ENCODE results near the gene MYO7A.
"Not testable (repeated sequence)": the region's sequence is repeated elsewhere in the genome, so short reads cannot be mapped to it uniquely, and the experiment has no call there.

MYO7A gene

DNA sequence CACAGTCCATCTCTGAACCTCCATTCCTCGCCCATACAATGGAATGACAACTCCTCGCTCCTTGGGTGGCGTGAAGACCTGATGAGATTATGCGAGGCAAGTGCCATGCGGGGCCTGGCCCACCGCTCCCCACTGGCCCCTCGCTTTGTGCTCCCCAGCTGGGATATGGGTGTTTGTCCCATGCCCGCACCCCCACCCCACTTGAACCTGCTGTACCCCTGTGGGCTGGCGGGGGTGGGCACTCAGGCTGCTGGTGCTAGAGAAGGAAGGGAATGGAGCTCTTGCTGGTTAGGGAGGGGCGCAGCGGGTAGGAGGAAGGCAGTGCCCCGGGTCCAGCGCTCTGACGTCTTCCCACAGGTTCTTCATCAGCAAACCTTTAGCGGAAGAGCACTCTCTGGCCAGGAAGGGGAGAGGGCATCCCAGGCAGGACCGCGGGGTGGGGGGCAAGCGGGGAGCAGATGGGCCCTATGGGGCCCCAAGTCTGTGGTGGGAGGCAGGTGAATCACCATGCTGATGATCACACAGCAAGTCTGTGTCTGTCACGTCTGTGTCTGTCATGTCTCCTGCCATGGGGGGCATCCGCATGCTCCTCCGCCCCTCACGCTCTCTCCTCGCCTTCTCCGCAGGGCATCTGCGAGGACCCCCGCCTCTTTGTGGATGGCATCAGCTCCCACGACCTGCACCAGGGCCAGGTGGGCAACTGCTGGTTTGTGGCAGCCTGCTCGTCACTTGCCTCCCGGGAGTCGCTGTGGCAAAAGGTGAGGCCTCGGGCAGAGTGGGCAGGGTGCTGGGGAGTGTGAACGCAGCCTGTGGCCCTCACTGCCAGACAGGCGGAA lies 34.8 kb upstream of the MYO7A start:
- DNase-seq (ENCODE audit: low spot score) = no peak

DNA sequence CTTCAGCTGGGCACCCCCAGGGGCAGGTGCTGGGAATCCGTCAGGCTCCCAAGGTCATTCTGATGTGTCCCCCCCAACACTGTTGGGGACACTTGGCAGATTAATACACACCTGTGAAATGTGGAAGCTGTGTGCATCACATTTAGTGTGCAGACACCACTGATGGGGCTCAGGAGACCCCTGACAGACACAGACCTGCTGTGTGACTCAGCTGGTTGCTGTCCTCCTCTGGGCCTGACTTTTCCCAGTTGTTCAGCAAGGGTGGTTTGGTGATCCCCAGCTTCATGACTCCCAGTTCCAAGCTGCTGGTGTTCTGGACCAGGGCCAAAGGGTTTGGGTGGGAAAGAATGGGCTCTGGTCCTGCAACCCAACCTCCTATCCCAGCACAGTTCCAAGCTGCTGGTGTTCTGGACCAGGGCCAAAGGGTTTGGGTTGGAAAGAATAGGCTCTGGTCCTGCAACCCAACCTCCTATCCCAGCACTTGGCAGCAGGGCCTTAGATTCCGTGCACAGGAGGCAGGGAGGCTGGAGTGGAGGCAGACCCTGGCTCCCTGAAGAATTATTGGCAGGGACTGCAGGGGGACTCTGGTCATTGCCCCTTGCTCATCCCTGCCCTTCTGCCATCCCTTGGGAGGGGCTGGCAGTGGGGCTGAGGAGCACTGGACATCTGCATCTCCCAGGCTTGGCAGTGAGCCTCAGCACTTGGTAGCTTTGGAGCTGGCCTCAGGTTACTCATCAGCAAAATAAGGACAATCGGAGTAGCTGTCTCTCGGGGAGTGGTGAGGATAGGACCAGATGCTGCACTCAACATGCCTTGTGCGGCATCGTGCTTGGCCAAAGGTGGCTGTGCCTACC lies 33.8 kb upstream of the MYO7A start:
- DNase-seq (ENCODE audit: low spot score) = no peak

DNA sequence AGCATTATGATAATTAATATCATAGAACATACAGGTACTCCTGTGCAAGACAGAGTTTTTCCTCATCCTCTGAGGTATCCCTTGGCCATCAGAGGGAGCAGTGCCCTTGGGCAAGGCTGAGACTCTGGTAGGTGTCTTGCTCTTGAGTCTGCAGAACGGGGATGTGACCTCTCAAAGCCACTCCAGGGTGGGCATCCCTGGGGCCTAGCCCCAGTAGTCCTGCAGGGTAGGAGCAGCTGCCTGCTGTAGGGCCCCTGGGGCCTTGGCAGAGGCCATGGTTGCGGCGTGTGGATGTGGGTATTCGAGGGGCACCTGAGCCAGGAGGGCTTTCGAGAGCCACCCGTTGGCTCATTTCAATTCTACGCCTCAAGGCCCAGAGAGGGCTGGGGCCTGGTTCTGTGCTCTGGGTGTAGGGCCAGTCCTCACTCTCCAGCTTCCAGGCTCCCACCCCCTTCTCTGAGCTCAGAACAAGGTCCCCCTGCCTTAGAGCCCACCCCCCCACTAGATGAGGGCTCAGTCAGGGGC lies 33.1 kb upstream of the MYO7A start:
- DNase-seq (ENCODE audit: low spot score) = no peak

DNA sequence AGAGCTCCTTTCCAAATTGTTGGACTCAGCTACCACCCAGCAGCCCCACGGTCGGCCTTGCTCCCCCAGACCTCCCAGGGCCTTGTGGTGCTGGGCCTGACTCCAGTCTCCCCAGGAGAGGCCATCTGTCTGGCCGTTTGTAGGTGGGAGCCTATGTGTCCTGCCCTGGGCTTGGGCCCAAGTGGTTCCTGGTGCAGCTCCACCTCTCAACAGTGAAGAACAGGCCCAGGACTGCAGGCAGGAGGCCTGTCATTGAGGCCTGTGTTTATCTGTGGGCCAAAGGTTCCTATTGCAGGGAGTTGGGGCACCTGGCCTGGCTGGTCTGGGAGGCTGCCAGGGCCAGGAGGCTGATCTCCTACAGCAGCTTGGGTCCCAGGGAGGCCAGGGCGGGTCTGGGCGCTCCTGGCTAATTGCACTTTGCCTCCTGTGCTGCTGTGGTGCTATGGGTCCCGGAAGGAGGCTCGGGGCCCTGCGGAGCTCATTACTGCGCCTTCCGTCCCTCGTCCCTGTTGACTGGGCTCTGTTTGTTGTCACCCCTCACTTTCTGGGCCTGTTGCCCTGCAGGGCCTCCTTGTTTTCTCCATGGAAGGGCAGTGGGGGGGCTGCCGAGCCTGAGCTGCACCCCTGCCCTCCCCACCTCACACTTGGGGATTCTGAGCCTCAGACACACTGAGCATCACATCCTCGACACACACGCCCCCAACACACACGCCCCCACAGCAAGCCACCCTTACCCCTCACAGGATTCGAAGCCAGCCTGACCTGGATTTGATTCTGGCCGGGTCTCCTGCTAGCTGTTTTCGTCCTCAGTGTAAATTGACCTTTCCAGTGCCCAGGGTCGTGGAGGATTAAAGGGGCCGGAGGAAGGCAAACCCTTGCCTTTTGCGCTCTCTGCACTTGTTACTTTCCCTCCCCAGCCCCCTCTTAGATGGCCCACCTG lies 32.2 kb upstream of the MYO7A start:
- no peak for DNase-seq (ENCODE audit: low spot score)

DNA sequence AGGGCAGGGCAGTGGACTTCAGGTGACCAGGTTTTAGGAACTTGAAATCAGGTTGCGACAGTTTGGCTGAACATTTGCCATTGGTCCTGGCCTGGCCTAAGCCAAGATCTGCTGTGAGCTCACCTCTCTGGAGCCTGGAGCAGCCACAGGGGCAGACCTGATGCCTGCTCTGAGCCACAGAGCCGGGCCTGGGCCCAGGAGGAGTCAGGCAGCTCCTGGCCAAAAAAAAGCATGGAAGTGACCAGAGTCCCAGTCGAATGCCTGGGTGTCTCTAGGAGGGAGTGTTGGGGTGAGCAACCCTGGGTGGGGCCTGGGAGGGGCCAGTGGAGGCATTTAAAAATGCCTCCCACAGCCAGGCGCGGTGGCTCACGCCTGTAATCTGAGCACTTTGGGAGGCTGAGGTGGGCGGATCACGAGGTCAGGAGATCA lies 31.4 kb upstream of the MYO7A start:
- no peak for DNase-seq (ENCODE audit: low spot score)

DNA sequence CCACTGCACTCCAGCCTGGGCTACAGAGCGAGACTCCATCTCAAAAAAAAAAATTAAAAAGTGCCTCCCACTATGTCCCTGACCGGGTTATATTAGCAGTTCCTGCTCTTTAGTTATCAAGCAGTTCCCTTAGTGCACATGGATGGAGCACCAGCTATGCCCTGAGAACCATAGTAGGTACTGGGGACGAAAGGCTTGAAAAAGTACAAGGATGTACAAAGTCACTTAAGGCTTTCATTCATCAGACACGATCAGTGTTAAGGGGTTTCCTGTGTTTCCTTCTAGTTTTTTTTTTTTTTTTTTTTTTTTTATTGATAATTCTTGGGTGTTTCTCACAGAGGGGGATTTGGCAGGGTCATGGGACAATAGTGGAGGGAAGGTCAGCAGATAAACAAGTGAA lies 30.9 kb upstream of the MYO7A start:
- not testable (repeated sequence) for DNase-seq (ENCODE audit: low spot score)

DNA sequence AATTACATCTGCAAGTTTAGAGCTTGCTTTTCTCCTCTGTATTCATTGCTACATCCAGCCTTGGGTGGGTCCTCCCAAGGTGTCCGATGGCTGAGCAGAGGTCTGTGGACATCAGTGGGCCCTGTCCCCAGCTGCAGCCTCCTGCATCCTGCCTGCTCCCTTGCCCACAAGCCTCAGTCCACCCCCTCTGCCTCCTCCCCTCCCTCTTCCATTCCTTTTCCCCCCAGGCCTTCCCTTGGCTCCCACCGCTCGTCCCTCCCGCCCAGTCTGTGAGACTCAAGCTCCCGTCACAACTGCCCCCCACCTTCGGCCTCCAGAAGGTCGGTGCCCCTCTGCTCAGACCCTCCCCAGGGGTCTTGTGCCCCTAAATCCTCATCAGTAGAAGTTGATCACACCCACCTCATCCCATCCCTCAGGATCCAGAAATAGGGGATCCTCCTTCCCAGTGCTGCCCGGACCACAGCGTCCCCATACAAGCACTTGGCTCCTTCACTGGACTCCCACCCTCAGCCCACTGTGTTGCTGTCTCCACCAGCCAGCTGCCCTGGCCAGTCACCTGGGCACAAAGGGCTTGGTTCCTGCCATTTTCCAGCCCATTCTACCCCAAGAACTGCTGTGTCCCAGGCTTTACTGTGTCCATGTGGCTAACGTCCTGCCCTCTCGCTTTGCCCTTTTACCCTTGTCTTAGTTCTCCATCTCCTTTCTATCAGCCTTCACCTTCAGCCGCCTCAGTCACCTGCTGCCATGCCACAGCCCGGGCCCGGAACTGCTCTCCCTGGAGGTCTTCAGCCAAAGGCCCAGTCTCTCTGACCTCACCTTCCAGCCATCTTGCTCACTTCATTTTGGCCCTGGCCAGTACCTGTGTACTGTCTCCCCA lies 27.6 kb upstream of the MYO7A start:
- DNase-seq (ENCODE audit: low spot score) = no peak

DNA sequence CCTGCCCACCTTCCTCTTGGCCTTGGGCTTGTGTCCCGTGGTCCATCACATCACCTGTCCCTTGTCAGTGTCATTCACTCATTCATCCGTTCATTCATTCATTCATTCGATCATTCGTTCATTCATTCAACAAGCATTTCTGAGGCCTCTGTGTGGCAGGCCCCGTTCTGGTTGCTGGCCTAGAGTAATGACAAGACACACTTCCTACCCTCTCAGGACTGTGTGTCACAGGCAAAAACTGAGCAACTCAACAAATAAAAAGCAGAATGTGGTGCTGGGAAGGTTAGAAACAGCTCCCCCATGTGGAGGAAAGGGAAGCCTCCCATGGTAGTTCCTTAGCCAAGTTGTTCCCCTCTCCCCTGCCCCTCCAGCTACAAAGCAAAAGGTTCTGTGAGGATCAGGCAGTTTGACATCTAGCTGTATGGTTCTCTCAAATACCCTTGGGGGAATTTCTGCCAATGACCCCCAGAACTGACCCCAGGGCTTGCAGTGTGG lies 27.0 kb upstream of the MYO7A start:
- DNase-seq (ENCODE audit: low spot score) = no peak

DNA sequence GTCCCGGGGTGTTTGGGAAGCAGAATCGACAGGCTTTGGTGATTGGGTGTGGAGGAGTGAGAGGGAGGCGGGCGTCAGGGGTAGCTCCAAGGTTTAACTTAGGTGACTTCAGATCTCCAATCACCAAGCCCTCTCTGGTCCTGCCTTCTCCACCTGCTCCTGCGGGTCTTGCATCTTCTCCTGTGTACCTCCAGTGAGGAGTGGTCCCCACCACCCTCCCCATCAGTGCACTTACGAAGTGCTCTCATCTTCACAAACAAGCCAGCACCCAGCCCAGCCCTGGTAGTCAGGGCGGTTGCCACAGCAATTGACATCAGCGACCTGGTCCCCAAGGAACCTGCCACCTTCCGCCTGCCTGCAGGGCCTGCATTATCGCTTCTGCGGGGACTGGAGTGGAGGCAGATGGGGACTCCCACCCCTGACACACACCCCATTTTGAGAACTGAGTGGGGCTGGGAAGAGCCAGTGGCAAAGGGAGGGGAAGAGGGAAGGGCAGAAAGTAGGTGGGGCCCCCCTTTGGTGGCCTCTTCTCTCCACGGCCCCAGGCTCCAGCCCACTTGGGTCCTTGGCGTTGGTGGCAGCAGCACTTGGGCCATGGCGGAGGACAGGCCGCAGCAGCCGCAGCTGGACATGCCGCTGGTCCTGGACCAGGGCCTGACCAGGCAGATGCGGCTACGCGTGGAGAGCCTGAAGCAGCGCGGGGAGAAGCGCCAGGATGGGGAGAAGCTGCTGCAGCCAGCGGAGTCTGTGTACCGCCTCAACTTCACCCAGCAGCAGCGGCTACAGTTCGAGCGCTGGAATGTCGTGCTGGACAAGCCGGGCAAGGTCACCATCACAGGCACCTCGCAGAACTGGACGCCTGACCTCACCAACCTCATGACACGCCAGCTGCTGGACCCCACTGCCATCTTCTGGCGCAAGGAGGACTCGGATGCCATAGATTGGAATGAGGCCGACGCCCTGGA lies 25.5 kb upstream of the MYO7A start, which contains the start of gene OMP:
Gene OMP (plus strand): TSS at position 595 of the 965 bp plus-strand sequence. CDS start 0 bp downstream, at position 595.
- DNase-seq (ENCODE audit: low spot score) = no peak

DNA sequence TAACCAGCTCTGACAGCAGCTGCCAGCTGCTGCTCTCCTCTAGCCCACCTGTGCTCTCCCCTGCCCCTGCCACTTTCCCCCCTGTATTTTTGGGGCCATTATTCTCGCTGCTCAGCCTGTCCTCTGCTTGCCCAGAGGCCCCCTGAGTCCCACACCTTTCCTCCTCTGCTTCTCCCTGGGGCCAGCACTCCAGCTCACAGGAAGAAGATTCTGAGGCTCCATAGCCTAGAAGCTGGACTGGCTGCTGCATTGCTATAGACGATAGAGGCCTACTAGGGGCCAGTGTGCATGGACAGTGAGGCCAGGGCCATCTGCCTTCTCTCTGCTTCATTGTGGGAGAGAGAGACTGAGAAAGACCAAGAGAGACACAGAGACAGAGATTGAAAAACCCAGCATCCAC lies 24.7 kb upstream of the MYO7A start:
- no peak for DNase-seq (ENCODE audit: low spot score)

DNA sequence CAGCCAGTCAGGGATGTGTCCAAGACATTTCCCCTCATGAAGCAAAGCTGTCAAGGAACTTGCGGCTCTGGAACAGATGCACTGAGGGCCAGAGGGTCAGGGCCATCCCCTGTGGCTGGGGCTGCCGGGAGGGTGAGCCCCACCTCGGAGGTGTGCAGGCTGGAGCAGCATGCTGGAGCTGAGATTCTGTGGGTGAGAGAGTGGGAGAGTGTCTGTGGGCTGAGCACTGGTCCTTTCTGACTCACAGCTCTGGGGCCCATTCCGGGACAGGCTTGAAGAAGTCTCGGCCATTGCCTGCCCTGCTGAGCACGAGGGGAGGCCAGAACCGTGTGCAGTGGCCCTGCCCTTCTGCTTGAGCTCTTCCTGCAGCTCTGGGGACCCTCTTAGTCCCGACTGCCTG lies 23.3 kb upstream of the MYO7A start:
- DNase-seq (ENCODE audit: low spot score) = no peak

DNA sequence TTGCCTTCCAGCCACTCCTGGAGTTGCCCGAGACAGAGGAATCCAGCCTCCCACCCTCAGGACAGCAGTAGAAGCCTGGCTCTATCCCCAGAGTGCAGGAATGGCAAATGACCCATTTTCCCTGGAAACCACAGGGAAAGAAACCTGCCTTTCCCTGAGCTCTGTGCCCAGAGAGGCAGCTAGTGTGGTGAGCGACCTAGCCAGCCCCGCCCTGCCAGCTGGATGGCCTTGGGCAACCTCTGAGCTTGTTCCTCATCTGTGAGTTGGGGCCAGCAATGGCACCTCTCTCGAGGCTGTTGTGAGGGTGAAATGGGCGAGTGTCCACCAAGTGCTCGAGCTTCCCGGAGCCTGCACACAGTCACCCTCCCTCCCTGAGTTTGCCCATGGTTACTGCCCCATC lies 21.7 kb upstream of the MYO7A start:
- DNase-seq (ENCODE audit: low spot score) = no peak

DNA sequence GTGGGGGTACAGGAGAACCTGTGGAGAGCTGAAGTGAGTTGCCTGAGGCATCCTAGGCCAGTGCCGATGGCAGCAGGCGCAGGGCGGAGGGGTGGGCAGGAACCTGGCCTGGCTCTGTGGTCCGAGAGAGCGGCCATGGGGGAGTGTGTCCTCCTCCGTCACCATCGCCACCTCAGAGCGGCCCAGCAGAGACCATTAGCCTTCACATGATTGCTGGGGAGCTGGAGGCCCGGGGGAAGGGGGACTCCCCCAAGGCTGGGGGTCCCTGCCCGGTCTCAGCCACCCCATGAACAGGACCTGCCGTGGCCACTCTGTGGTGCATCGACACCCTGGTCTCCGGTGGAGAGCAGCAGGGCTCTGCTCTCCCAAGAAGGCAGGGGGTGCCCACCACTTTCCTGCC lies 21.3 kb upstream of the MYO7A start:
- no peak for DNase-seq (ENCODE audit: low spot score)

DNA sequence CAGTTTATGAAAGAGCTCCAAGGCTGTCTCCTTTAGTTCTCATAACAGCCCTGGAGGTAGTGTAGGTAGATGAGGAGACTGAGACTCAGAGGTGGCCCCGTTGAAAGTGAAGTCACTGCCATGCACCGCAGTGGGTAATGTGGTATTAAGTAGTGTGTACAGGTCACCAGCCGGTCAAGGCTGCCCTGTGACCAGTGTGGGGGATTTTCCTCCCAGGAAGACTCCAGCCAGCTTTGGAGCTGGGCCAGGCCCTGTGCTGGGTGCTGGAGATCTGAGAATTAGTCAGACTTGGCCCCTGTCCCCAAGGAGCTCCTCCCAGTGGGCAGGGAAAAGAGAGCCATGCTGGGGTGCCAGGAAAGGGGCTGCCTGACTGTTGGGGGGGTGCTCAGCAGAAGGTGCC lies 20.1 kb upstream of the MYO7A start:
- DNase-seq (ENCODE audit: low spot score) = no peak

DNA sequence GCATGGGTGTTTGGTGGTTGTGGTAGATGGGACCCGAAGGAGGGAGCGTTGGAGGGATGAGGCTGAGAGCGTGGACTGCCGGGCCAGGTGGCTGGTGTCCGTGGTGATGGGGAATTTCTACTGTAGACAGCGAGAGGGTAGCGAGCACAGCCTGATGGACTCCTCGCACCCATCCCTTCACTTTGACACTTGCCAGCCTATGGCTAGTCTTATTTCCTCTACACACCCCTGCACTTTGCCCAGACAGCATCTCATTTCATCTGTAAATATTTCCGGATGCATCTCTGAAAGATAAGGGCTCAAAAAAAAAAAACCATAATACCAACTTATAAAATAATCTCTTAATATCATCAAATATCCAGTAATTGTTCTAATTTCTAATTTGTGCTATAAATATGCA lies 19.6 kb upstream of the MYO7A start:
- DNase-seq (ENCODE audit: low spot score) = no peak

DNA sequence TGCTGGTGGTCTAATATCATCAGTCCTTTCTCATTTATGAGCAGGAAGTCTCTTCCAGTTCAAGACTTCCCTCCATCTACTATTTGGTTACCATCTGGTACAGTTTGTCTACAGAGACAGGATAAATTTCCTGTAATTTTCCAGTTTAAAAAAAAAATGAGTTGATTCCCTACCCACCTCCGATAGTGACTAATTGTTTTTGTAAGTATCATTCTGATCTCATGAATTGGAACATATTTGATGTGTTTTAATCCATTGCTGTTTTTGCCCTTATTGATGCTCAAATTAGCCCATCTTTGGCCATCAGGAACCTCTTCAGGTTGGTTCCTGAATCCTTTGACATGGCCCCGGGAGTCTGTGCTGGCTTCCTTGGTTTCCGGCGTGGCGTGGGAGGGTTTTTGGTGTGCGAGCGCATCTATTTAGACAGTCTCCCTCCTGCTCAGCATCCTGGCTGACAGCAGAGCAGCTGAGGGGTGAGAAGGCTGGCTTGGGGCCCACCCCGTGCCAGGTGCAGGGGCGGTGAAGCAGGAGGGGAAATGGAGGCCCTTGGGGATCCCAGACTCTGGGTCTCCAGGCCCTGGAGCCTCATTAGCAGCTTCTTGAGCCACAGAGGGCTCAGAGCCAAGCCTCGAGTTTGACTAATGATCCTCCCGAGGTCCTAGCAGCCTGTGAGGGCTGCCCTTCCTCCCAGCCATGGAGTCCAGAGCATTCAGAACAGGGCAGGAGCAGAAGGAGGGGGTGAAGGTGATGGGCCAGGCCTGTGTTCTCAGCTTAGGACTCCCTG lies 18.6 kb upstream of the MYO7A start:
- DNase-seq (ENCODE audit: low spot score) = no peak

DNA sequence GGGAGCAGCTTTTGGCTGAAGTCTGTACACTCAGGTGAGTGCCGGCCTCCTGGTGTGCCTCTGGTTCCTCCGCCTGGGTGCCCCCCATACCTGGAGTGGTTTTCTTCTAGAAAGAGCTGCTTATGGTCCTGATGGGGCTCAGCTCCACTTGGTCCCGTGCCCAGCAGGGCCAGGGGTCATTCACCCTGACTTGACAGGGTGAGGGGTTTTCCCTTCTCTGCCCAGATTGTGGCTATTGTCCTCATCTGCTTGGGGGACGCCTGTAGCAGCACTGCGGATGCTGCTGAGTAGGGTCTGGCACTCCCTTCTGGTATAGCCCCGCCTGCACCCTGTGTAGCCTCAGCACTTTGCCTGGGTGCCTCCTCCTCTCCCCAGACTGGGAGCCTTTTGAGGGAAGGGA lies 17.2 kb upstream of the MYO7A start:
- no peak for DNase-seq (ENCODE audit: low spot score)

DNA sequence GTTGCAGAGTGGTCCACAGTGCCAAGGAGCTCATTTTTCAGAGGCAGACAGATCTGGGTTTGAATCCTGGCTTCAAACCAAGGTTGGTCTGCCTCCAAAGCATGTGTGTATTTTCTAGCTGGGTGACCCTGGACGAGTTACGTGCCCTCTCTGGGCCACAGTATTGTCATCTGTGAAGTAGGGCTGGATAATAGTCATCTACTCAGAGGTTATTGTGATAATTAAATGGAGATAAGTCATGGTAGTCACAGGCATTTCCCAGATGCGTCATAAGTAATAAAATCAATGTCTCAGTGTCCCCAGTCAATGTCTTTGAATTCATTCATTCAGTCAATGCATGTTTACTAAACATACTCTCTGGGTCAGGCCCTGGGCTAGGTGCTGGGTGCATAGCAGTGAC lies 16.8 kb upstream of the MYO7A start:
- DNase-seq (ENCODE audit: low spot score) = no peak

DNA sequence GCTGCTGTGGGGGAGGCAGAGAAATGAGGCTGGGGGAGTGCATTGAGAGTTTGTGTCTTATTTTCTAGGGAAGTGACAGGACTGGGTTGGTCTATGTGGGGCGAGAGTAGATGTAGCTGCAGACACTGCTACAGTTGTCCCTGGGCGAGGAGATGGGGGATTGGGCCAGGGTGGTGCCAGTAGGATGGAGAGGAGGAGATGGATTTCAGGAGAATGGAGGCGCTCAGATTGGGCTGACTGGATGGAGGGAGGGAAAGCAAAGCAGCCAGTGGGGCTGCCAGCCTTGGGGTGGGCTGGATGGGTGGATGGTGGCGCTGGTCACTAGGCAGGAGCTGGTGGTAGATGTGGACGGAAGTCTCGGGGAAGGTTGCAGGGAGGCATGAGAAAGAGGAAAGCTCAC lies 16.1 kb upstream of the MYO7A start:
- DNase-seq (ENCODE audit: low spot score) = no peak
